LNCAP (cell line): ENCODE results near the gene GSN.

Source experiments
- CTCF ChIP-seq: fragments of 450-650 bp; IDR thresholded peaks from 2 replicates; pipeline ENCODE4 v1.5.1; 2017; ENCODE audit warnings: mild to moderate bottlenecking

GSN gene

GRCh38 chr9:121275781-121276658, 8.1 kb downstream of the GSN start:
- no peak for TF ChIP-seq CTCF

- no peak for TF ChIP-seq CTCF
These were observed 9.1 kb downstream of the GSN start for GRCh38 chr9:121277026-121277425.

GRCh38 chr9:121277518-121278295, 9.7 kb downstream of the GSN start:
- no peak for TF ChIP-seq CTCF

- TF ChIP-seq CTCF: peak; percentile 81
These were observed 10.7 kb downstream of the GSN start for GRCh38 chr9:121278477-121279261.

GRCh38 chr9:121279776-121280388, 11.9 kb downstream of the GSN start:
- no peak for TF ChIP-seq CTCF

- TF ChIP-seq CTCF: no peak
These were observed 13.0 kb downstream of the GSN start for GRCh38 chr9:121280715-121281613.
